Vagina (tissue), 2 donors: ENCODE measurements around the gene ADK. TPM values are rescaled to one million over a fixed set of nuclear protein-coding genes. Genes with fewer than 3 reads are reported as not detected.

Source experiments
- DNase-seq, 2 donors: peaks; one replicate each; pipeline ENCODE4 v3.0.0-alpha.2; 2017; ENCODE audit errors: extremely low spot score in 2 of 2
- H3K27ac ChIP-seq: fragments of 200-600 bp; sonication (generic); one replicate; pipeline ENCODE4 v1.5.1; 2019
- H3K27me3 ChIP-seq: fragments of 200-600 bp; sonication (generic); one replicate; pipeline ENCODE4 v1.5.1; 2019
- H3K36me3 ChIP-seq, 2 donors: fragments of 200-600 bp; sonication (generic); one replicate each; pipeline ENCODE4 v1.5.1; 2017 to 2019
- H3K4me1 ChIP-seq: fragments of 200-600 bp; sonication (generic); one replicate; pipeline ENCODE4 v1.5.1; 2019
- H3K4me3 ChIP-seq, 2 donors: fragments of 200-600 bp; sonication (generic); 1 replicate in 1 of 2; 2 replicates in 1 of 2; pipeline ENCODE4 v1.5.1; 2016 to 2019
- H3K9me3 ChIP-seq: fragments of 200-600 bp; sonication (generic); one replicate; pipeline ENCODE4 v1.5.1; 2019
- POLR2A ChIP-seq, 2 donors: fragments of 450-650 bp; IDR thresholded peaks; one replicate each; pipeline ENCODE4 v1.6.1; 2017; ENCODE audit warnings: antibody characterized with exemption in 2 of 2, mild to moderate bottlenecking in 2 of 2, moderate library complexity in 2 of 2
- POLR2AphosphoS5 ChIP-seq, 2 donors: sonication (generic); formaldehyde crosslinking; IDR thresholded peaks; one replicate each; pipeline ENCODE4 v1.9.0; 2017; ENCODE audit warnings: antibody characterized with exemption in 2 of 2, mild to moderate bottlenecking in 2 of 2, low read depth in 1 of 2; ENCODE audit not compliant: insufficient read depth in 1 of 2
- intact Hi-C: fragments of 100-400 bp; cut with DNase I; formaldehyde crosslinking; loops from one replicate; pipeline ENCODE4 v1.15.1; 2023
- total RNA-seq: library from RNA; depleted of rRNA; stranded (reverse); fragments of >200 nt; gene quantifications from one replicate; pipeline ENCODE4 v1.2.3, GENCODE V29; 2016
- TF ChIP-seq, protein P1 (sequence below), 3 experiments: fragments of 450-650 bp in 2 of 3; fragments of 200-600 bp in 1 of 3; sonication (generic) in 1 of 3; IDR thresholded peaks; one replicate each; pipeline ENCODE4 v1.5.1; 2017 to 2019; ENCODE audit warnings: antibody characterized with exemption in 3 of 3, mild to moderate bottlenecking in 2 of 3, moderate library complexity in 2 of 3

ADK gene
- total RNA-seq, 1 donor from 2014 or later = 46.2 TPM

DNA sequence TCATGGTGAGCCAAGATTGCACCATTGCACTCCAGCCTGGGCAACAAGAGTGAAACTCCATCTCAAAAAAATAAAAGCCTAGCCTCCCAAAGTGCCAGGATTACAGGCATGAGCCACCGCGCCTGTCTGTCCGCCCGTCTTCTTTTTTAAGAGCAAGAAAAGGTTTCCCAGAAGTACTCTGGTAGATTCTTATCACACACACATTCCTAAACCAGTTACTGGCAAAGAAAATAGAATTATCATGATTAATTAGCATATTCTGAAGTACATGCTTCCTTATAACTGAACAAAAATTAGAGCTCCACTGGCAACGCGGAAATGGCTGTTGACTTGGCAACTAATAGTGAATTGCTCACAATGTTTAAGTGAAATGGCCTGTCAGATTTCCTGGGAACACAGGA lies 87.0 kb downstream of the ADK start:
- no peaks in the 10 kb centered on the region for H3K27me3 ChIP-seq

DNA sequence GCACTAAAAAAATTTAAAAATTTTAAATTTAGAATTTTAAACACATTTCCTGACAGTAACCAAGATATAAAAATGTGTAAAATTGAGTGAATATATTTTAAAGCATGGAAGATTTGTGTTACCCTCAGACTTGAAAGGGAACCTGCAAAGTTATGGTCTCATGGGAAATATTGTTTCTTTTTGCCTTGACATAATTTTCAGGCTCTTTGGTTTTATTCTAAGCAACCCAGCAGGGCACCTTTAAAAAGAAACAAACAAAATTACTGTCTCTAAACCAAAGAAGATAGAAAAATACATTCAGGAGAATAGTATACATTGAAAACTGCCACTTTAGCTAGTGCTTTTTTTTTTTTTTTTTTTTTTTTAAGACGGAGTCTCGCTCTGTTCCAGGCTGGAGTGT lies 87.5 kb downstream of the ADK start:
- Histone ChIP-seq H3K4me1 (no peaks in the 10 kb centered on the region), H3K4me3 (peak overlapping the region in 1 of 2 donors; percentile 13), H3K27ac (no peak overlapping the region), H3K9me3 (no peaks in the 10 kb centered on the region), H3K27me3 (no peaks in the 10 kb centered on the region), H3K36me3 (peaks cover 0 to 10% of the 10 kb centered on the region in 2 donors)
- intact Hi-C loops = no loop called here
- TF ChIP-seq POLR2AphosphoS5 (IDR thresholded peaks at IDR 0.05; ENCODE audit: insufficient read depth in 1 of 2, low read depth in 1 of 2) (no peak), POLR2A (IDR thresholded peaks at IDR 0.05) (no peak)
- TF ChIP-seq, protein P1, sequence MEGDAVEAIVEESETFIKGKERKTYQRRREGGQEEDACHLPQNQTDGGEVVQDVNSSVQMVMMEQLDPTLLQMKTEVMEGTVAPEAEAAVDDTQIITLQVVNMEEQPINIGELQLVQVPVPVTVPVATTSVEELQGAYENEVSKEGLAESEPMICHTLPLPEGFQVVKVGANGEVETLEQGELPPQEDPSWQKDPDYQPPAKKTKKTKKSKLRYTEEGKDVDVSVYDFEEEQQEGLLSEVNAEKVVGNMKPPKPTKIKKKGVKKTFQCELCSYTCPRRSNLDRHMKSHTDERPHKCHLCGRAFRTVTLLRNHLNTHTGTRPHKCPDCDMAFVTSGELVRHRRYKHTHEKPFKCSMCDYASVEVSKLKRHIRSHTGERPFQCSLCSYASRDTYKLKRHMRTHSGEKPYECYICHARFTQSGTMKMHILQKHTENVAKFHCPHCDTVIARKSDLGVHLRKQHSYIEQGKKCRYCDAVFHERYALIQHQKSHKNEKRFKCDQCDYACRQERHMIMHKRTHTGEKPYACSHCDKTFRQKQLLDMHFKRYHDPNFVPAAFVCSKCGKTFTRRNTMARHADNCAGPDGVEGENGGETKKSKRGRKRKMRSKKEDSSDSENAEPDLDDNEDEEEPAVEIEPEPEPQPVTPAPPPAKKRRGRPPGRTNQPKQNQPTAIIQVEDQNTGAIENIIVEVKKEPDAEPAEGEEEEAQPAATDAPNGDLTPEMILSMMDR (IDR thresholded peaks at IDR 0.05) = no peak
- no peak for DNase-seq

More for the DNA sequence above, 87.0 kb downstream of the ADK start:
- intact Hi-C loops = no loop called here
- Histone ChIP-seq H3K9me3 (no peaks in the 10 kb centered on the region), H3K27ac (no peak overlapping the region), H3K4me1 (no peaks in the 10 kb centered on the region), H3K36me3 (peaks cover 0 to 5% of the 10 kb centered on the region in 2 donors), H3K4me3 (peak overlapping the region in 1 of 2 donors; percentile 13)
- no peak for DNase-seq
- no peak for TF ChIP-seq POLR2A (IDR thresholded peaks at IDR 0.05)
- TF ChIP-seq POLR2AphosphoS5 (IDR thresholded peaks at IDR 0.05; ENCODE audit: insufficient read depth in 1 of 2, low read depth in 1 of 2) = peak in 1 of 2 donors; percentile 31
- TF ChIP-seq, protein P1 (IDR thresholded peaks at IDR 0.05) = no peak

DNA sequence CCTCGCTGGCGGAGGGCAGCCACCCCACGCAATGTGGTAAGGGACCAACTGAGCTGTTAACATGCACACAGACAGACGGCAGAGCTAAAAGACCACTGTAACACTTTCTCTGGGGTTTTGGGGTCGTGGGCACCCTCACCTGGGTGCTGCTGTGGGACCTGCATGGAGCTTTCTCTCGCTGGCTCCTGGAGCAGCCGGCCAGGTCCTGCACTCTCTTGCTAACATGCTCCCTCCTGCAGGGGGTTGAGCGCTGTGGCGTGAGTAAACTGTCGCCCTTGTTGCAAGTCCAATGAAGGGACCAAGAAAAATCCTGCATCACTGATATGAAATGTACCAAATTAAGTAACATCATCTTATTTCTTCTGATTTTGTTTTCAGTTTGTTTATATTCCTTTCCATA lies 92.0 kb downstream of the ADK start:
- intact Hi-C loops = loop anchor here (5.0 kb wide), 1 partner anchor 859 kb away; no protein-coding TSS in a partner anchor
- no peaks in the 10 kb centered on the region for H3K27me3 ChIP-seq

DNA sequence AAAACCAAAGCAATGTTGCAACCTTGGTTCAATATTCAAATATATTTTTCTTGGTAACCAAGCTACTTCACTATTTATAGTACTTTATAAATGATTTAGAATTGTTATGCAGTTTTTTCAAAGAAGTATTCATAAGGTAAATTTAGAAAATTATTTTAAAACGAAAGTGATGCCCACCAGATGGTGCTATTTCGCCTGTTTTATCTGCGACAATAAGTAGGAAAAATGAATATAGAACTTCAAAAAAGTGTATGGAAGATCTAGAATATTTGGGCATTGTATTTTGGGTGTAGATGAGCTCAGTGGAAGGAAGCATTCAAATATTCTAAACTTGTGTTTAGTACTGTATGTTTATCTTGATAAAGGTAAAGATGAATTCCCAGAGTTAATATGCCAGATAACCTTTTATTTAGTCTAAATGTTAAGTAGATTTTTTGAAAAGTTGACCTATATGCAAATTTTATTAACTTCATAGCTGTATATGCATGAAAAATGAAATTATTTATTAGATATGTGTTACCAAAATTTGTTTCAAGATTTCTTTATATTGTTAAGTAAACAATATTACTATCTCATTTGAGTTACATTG lies 93.2 kb downstream of the ADK start:
- Histone ChIP-seq H3K4me1 (no peaks in the 10 kb centered on the region), H3K9me3 (no peaks in the 10 kb centered on the region), H3K4me3 (no peak overlapping the region), H3K36me3 (peaks cover 0 to 11% of the 10 kb centered on the region in 2 donors), H3K27me3 (no peaks in the 10 kb centered on the region), H3K27ac (no peak overlapping the region)
- TF ChIP-seq POLR2AphosphoS5 (IDR thresholded peaks at IDR 0.05; ENCODE audit: insufficient read depth in 1 of 2, low read depth in 1 of 2) (peak in 1 of 2 donors; percentile 25), POLR2A (IDR thresholded peaks at IDR 0.05) (no peak)
- TF ChIP-seq, protein P1 (IDR thresholded peaks at IDR 0.05) = peak; percentile 46 to 57 (median 46)
- DNase-seq = no peak
- intact Hi-C loops = loop anchor here (5.0 kb wide), 1 partner anchor 858 kb away; no protein-coding TSS in a partner anchor

More for the DNA sequence above, 92.0 kb downstream of the ADK start:
- Histone ChIP-seq H3K4me3 (no peak overlapping the region), H3K36me3 (peaks cover 0 to 11% of the 10 kb centered on the region in 2 donors), H3K9me3 (no peaks in the 10 kb centered on the region), H3K27ac (no peak overlapping the region), H3K4me1 (no peaks in the 10 kb centered on the region)
- DNase-seq = no peak
- TF ChIP-seq, protein P1 (IDR thresholded peaks at IDR 0.05) = no peak
- TF ChIP-seq POLR2A (IDR thresholded peaks at IDR 0.05) (no peak), POLR2AphosphoS5 (IDR thresholded peaks at IDR 0.05; ENCODE audit: insufficient read depth in 1 of 2, low read depth in 1 of 2) (no peak)

DNA sequence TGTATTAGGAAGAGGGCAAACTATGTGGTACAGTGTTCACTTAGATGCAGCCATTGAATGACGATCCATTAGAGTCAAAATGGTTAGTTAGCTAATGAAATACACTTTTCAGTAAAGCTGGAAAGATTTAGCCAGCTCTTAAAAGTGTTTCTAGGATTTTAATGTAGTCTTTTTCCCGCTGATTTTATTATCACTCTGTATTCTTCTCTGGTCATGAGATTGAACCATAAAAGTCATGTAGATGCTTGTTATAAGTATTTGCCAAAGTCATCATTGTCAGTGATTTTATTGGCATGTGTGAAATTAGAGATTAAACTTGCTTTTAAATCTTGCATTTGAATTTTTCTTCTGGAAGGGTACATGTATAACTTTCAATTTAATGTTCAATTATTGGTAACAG lies 93.8 kb downstream of the ADK start:
- intact Hi-C loops = loop anchor here (5.0 kb wide), 1 partner anchor 857 kb away; no protein-coding TSS in a partner anchor
- TF ChIP-seq POLR2AphosphoS5 (IDR thresholded peaks at IDR 0.05; ENCODE audit: insufficient read depth in 1 of 2, low read depth in 1 of 2) (no peak), POLR2A (IDR thresholded peaks at IDR 0.05) (no peak)
- TF ChIP-seq, protein P1 (IDR thresholded peaks at IDR 0.05) = no peak
- Histone ChIP-seq H3K9me3 (no peaks in the 10 kb centered on the region), H3K27me3 (no peaks in the 10 kb centered on the region), H3K36me3 (peaks cover 0 to 11% of the 10 kb centered on the region in 2 donors), H3K4me1 (no peaks in the 10 kb centered on the region), H3K4me3 (no peak overlapping the region), H3K27ac (no peak overlapping the region)
- no peak for DNase-seq
